K562 (cell line): Measurements from ENCODE around the gene BLOC1S3.

Experiments
- CTCF ChIP-seq, 3 experiments: IDR thresholded peaks in 2 of 3; conservative IDR thresholded peaks in 1 of 3; 2 replicates each; pipeline ENCODE4 v1.5.1; 2011 to 2012; ENCODE audit warnings: low read length in 3 of 3, mild to moderate bottlenecking in 3 of 3, control low read depth in 2 of 3, improper control_type of control experiment in 1 of 3, inconsistent platforms in 1 of 3, low read depth in 1 of 3, mixed read lengths in 1 of 3, moderate library complexity in 1 of 3; ENCODE audit not compliant: insufficient read depth in 2 of 3
- E2F1 ChIP-seq: sonication (generic); formaldehyde crosslinking; IDR thresholded peaks from 2 replicates; pipeline ENCODE4 v1.8.1; 2023; ENCODE audit warnings: mild to moderate bottlenecking, missing genetic modification reagents, moderate library complexity
- HDGF ChIP-seq: fragments of 450-650 bp; IDR thresholded peaks from 2 replicates; pipeline ENCODE4 v1.6.1; 2016
- MAX ChIP-seq: sonication (generic); formaldehyde crosslinking; IDR thresholded peaks from 2 replicates; pipeline ENCODE4 v1.9.0; 2022; ENCODE audit warnings: mild to moderate bottlenecking, missing genetic modification reagents
- NFYB ChIP-seq: IDR thresholded peaks from 2 replicates; pipeline ENCODE4 v1.6.1; 2011; ENCODE audit warnings: mild to moderate bottlenecking, moderate library complexity; ENCODE audit not compliant: insufficient read length; ENCODE audit errors: extremely low read depth
- TRIM25 ChIP-seq: fragments of 450-650 bp; IDR thresholded peaks from 2 replicates; pipeline ENCODE4 v1.7.0; 2016; ENCODE audit warnings: borderline replicate concordance

GRCh38 chr19:45169602-45170001 lies 9.0 kb upstream of the BLOC1S3 start:
- TF ChIP-seq HDGF (no peak), CTCF (IDR thresholded peaks at IDR 0.05 in 2 of 3, conservative IDR thresholded peaks at IDR 0.05 in 1 of 3; ENCODE audit: insufficient read depth in 2 of 3, low read depth in 1 of 3, low read length in 3 of 3) (no peak), MAX (CRISPR knock-in tag) (no peak), NFYB (no peak), E2F1 (no peak), TRIM25 (no peak)
